Panc1 (cell line): Measurements from ENCODE around the gene TRIM61. TPM values are rescaled to one million over a fixed set of nuclear protein-coding genes. Genes with fewer than 3 reads are reported as not detected.

Experiments
- ATAC-seq: fragments of 200-7000 bp; cut with Tn5 transposase; 2 replicates; pipeline ENCODE4 v1.9.1; 2020; ENCODE audit warnings: mild to moderate bottlenecking, moderate library complexity
- BruUV-seq: library from RNA; stranded (reverse); fragments of 400-500 nt; replicated peaks from 2 replicates; lab custom pipeline; 2021; lab: Mats Ljungman, UMichigan
- CTCF ChIA-PET: fragments of 300-600 bp; sonication (Branson Sonifier 250); formaldehyde crosslinking; loops from one replicate; lab custom pipeline; 2022; ENCODE audit warnings: antibody characterized with exemption; lab: Charles Lee
- POLR2A ChIA-PET: fragments of 300-600 bp; sonication (Branson Sonifier 250); formaldehyde crosslinking; loops from one replicate; lab custom pipeline; 2022; ENCODE audit warnings: antibody characterized with exemption; lab: Charles Lee
- DNase-seq: peaks from one replicate; pipeline ENCODE4 v3.0.0-alpha.2; 2010; ENCODE audit warnings: low read depth, low spot score
- H3K27ac ChIP-seq: 2 replicates; pipeline ENCODE4 v1.5.1; 2011; ENCODE audit warnings: mild to moderate bottlenecking, low read length, inconsistent platforms
- H3K27me3 ChIP-seq: fragments of 200-500 bp; sonication (Bioruptor generic); 2 replicates; pipeline ENCODE4 v1.6.0; 2014; ENCODE audit warnings: low read length, inconsistent platforms; ENCODE audit not compliant: control insufficient read depth, insufficient read depth
- H3K36me3 ChIP-seq: fragments of 200-500 bp; sonication (Bioruptor generic); 2 replicates; pipeline ENCODE4 v1.5.1; 2014; ENCODE audit warnings: inconsistent platforms, mild to moderate bottlenecking, low read length, moderate library complexity; ENCODE audit not compliant: control insufficient read depth, insufficient read depth
- H3K4me1 ChIP-seq: 2 replicates; pipeline ENCODE4 v1.5.1; 2011; ENCODE audit warnings: inconsistent platforms, mild to moderate bottlenecking, low read length, moderate library complexity; ENCODE audit not compliant: control insufficient read depth, insufficient read depth
- H3K4me3 ChIP-seq, 2 experiments: 2 replicates each; pipeline ENCODE4 v1.5.1; 2011 to 2012; ENCODE audit warnings: low read depth in 2 of 2, low read length in 2 of 2, mild to moderate bottlenecking in 2 of 2, inconsistent platforms in 1 of 2, moderate library complexity in 1 of 2
- H3K9me3 ChIP-seq: fragments of 200-500 bp; sonication (Bioruptor generic); 2 replicates; pipeline ENCODE4 v1.5.1; 2014; ENCODE audit warnings: low read depth, mild to moderate bottlenecking, inconsistent platforms, low read length, moderate library complexity; ENCODE audit not compliant: control insufficient read depth, insufficient read depth
- POLR2AphosphoS5 ChIP-seq: IDR thresholded peaks from 2 replicates; pipeline ENCODE4 v1.6.1; 2012; ENCODE audit warnings: mild to moderate bottlenecking, low read depth, low read length, moderate library complexity
- REST ChIP-seq, 2 experiments: IDR thresholded peaks; 2 replicates each; pipeline ENCODE4 v1.6.1; 2011 to 2012; ENCODE audit warnings: low read depth in 2 of 2, control low read depth in 1 of 2, low read length in 1 of 2, mild to moderate bottlenecking in 1 of 2, moderate library complexity in 1 of 2; ENCODE audit not compliant: insufficient read depth in 1 of 2
- SIN3A ChIP-seq: IDR thresholded peaks from 2 replicates; pipeline ENCODE4 v1.6.1; 2012; ENCODE audit warnings: low read depth, mild to moderate bottlenecking, low read length, moderate library complexity, borderline replicate concordance; ENCODE audit not compliant: insufficient read depth
- TCF7L2 ChIP-seq: IDR thresholded peaks from 2 replicates; pipeline ENCODE4 v1.6.1; 2011; ENCODE audit warnings: mild to moderate bottlenecking, low read depth, low read length, inconsistent platforms
- in situ Hi-C: cut with HindIII; loops from 2 replicates; pipeline ENCODE4 v1.10.0; 2016; ENCODE audit warnings: low sequenced_read_pairs, low pct_unique_long_range_greater_than_20kb
- intact Hi-C: fragments of 100-400 bp; cut with micrococcal nuclease; formaldehyde crosslinking; loops from one replicate; pipeline ENCODE4 v1.10.0; 2022; ENCODE audit not compliant: unreplicated experiment
- total RNA-seq: library from RNA; stranded (reverse); gene quantifications from one replicate; pipeline ENCODE4 v1.2.1, GENCODE V29; 2021; ENCODE audit not compliant: unreplicated experiment
- TF ChIP-seq, protein P1 (sequence below): fragments of 450-650 bp; IDR thresholded peaks from 2 replicates; pipeline ENCODE4 v1.5.1; 2017; ENCODE audit warnings: mild to moderate bottlenecking

TRIM61 gene
- total RNA-seq, 1 experiment from 2014 or later, result not detected

- Histone ChIP-seq H3K36me3 (no peaks in the 10 kb centered on the region), H3K4me3 (no peak overlapping the region), H3K9me3 (no peaks in the 10 kb centered on the region), H3K27me3 (no peaks in the 10 kb centered on the region), H3K4me1 (no peaks in the 10 kb centered on the region), H3K27ac (no peak overlapping the region)
- BruUV-seq, result no TSS peak
- DNase-seq, result no peak
- ChIA-PET CTCF (no interaction called here), POLR2A (no interaction called here)
- TF ChIP-seq SIN3A (no peak), TCF7L2 (no peak), REST (IDR thresholded peaks at IDR 0.05; ENCODE audit: insufficient read depth in 1 of 2, low read depth in 2 of 2, low read length in 1 of 2) (no peak), POLR2AphosphoS5 (no peak)
- TF ChIP-seq, protein P1, sequence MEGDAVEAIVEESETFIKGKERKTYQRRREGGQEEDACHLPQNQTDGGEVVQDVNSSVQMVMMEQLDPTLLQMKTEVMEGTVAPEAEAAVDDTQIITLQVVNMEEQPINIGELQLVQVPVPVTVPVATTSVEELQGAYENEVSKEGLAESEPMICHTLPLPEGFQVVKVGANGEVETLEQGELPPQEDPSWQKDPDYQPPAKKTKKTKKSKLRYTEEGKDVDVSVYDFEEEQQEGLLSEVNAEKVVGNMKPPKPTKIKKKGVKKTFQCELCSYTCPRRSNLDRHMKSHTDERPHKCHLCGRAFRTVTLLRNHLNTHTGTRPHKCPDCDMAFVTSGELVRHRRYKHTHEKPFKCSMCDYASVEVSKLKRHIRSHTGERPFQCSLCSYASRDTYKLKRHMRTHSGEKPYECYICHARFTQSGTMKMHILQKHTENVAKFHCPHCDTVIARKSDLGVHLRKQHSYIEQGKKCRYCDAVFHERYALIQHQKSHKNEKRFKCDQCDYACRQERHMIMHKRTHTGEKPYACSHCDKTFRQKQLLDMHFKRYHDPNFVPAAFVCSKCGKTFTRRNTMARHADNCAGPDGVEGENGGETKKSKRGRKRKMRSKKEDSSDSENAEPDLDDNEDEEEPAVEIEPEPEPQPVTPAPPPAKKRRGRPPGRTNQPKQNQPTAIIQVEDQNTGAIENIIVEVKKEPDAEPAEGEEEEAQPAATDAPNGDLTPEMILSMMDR, result no peak
- ATAC-seq, result no peak
- intact Hi-C loops, result no loop called here
- in situ Hi-C loops, result no loop called here
These were observed 29.4 kb upstream of the TRIM61 start for GRCh38 chr4:165006886-165007285.

DNA sequence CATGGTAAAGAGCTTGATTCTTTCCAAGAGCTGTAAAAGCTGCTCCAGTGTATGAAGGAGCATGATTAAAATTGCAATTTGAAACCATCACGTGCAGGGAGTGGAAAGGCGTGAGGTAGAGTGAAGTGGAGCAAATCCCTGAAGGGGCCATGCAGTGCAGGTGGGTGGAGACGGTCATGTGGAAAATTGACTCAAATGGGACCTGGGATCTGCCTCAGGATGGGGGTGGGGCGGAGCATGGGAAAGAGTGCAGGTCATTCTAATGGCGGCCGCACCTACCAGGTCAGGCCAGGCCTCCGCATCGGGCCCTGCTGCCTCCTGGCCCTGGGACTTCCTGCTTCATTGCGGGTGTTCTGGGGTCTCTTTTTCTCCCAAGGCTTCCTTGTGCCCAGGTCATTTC, 29.0 kb upstream of the TRIM61 start:
- Histone ChIP-seq H3K4me3 (no peak overlapping the region), H3K36me3 (no peaks in the 10 kb centered on the region), H3K9me3 (no peaks in the 10 kb centered on the region), H3K27ac (no peak overlapping the region), H3K4me1 (no peaks in the 10 kb centered on the region), H3K27me3 (no peaks in the 10 kb centered on the region)
- CTCF ChIA-PET, result no interaction called here
- intact Hi-C loops, result no loop called here
- DNase-seq (no peak), ATAC-seq (no peak)
- TF ChIP-seq POLR2AphosphoS5 (no peak), SIN3A (no peak), REST (IDR thresholded peaks at IDR 0.05; ENCODE audit: insufficient read depth in 1 of 2, low read depth in 2 of 2, low read length in 1 of 2) (no peak)
- TF ChIP-seq, protein P1, result no peak
- no TSS peak for BruUV-seq
- POLR2A ChIA-PET, result no interaction called here
- in situ Hi-C loops, result no loop called here
